GM21515 (cell line): ENCODE measurements around the gene KRTAP29-1.

Source experiments
- ATAC-seq: cut with Tn5 transposase; IDR thresholded peaks from one replicate; pipeline ENCODE4 v1.9.1; 2021; ENCODE audit not compliant: unreplicated experiment

The KRTAP29-1 gene

GRCh38 chr17:41329279-41329948, 26.8 kb upstream of the KRTAP29-1 start:
- ATAC-seq: no peak

GRCh38 chr17:41328207-41328606, 25.6 kb upstream of the KRTAP29-1 start:
- ATAC-seq: no peak

- no peak for ATAC-seq
These were observed 24.9 kb upstream of the KRTAP29-1 start for GRCh38 chr17:41327411-41328120.

- ATAC-seq: no peak
These were observed 23.8 kb upstream of the KRTAP29-1 start for GRCh38 chr17:41326173-41327145.

- ATAC-seq: no peak
These were observed 23.0 kb upstream of the KRTAP29-1 start for GRCh38 chr17:41325611-41326010.

- no peak for ATAC-seq
These were observed 22.5 kb upstream of the KRTAP29-1 start for GRCh38 chr17:41325126-41325525.

GRCh38 chr17:41324180-41325075, 21.8 kb upstream of the KRTAP29-1 start:
- ATAC-seq: no peak

- ATAC-seq: no peak
These were observed 20.5 kb upstream of the KRTAP29-1 start for GRCh38 chr17:41322903-41323895.

GRCh38 chr17:41322094-41322902, 19.6 kb upstream of the KRTAP29-1 start:
- ATAC-seq: no peak

GRCh38 chr17:41318231-41318630, 15.6 kb upstream of the KRTAP29-1 start:
- no peak for ATAC-seq

- no peak for ATAC-seq
These were observed 13.3 kb upstream of the KRTAP29-1 start for GRCh38 chr17:41315814-41316445.

GRCh38 chr17:41315204-41315794, 12.6 kb upstream of the KRTAP29-1 start, which contains the start of gene KRTAP17-1:
Gene KRTAP17-1, minus strand, starts transcription at chr17:41315710. Its CDS starts 60 bp downstream, at chr17:41315650.
- no peak for ATAC-seq

- no peak for ATAC-seq
These were observed 8.5 kb upstream of the KRTAP29-1 start for GRCh38 chr17:41311111-41311510.

GRCh38 chr17:41308918-41309359, 6.3 kb upstream of the KRTAP29-1 start, which contains the start of gene KRTAP16-1:
Gene KRTAP16-1, minus strand, starts transcription at chr17:41309309. Its CDS starts 56 bp downstream, at chr17:41309253.
- no peak for ATAC-seq

GRCh38 chr17:41308251-41308917, 5.7 kb upstream of the KRTAP29-1 start:
- no peak for ATAC-seq

GRCh38 chr17:41307647-41308046, 5.0 kb upstream of the KRTAP29-1 start:
- ATAC-seq: no peak

GRCh38 chr17:41304091-41304490, 1.4 kb upstream of the KRTAP29-1 start:
- ATAC-seq: no peak
